D341Med (cell line): ENCODE results near the gene TRPM6.
"Not testable (repeated sequence)": the region's sequence is repeated elsewhere in the genome, so short reads cannot be mapped to it uniquely, and the experiment has no call there.

Source experiments
- DNase-seq: peaks from one replicate; pipeline ENCODE4 v3.0.0; 2012; ENCODE audit warnings: low spot score

Gene TRPM6

GRCh38 chr9:74887041-74887980, at the start of gene TRPM6:
Gene TRPM6, minus strand, starts transcription at chr9:74887921. Its CDS starts 65 bp downstream, at chr9:74887856.
- DNase-seq, result peak; percentile 79

- no peak for DNase-seq
Observed at GRCh38 chr9:74935008-74935407, 47.3 kb upstream of the TRPM6 start.

DNA sequence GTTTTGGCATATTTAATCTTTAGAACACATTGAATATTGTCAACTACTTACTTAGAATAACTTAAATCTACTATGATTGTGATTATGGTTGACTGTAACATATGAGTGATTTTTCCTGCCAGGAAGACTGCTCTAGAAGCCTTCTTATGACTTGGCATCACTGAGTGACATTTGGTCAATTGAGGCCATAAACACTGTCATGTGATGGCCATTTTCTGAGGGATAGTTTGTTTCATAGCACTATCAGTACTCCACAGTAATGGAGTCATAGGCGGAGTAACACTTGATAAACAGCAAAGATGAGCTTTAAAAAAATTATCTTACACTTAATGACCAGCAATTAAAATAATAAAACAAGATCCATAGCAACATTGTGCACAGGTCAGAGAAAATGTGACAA, 34.0 kb upstream of the TRPM6 start:
- DNase-seq, result no peak

DNA sequence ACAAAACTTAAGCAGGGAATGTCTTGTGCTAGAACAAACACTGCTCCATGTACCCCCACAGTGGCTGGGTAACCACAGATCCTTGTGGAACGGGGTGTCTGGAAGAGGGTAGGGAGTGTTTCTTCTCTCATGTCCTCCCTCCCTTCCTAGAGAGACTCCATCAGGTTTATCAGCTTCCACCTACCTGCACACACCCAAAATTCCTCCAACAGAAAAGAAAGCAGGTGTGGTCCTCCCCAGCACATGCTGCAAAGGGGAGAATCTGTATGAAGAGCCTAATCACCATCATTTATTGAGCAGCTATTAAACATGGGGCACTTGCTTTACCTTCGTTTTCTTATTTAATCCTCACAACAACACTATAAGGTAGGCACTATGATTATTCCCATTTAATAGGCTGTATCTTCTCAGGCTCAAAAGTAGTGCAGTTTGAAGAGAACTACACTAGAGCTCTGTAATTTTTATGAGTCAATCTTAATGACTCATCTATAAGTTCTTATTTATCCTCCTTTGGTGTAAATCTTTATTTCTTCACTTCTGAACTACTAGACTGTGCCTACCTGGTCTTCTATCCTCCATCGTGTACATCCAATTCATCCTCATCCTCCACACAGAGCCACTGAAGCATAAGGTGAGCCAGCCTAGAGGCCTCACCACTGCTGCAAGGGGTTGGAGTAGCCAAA, 33.4 kb upstream of the TRPM6 start:
- DNase-seq, result no peak

DNA sequence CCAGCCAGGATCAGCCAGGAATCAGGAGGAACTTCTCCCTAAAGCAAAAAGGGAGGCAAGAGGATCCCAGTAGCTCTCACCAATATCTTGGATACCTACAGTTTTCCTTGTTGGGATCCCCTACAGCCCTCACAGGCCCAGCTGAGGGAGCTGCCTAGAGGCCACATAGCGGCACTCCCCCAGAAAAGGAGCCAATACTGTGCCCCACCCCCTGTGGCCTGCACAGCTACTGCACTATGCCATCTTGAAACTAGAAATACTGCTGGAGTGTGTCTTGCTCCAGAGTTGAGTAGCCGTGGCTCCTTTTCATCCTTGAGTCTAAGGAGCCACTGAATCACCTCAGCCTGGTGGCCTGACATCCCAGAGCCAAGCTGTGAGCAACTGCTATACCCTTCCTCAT, 22.3 kb upstream of the TRPM6 start:
- DNase-seq, result no peak

DNA sequence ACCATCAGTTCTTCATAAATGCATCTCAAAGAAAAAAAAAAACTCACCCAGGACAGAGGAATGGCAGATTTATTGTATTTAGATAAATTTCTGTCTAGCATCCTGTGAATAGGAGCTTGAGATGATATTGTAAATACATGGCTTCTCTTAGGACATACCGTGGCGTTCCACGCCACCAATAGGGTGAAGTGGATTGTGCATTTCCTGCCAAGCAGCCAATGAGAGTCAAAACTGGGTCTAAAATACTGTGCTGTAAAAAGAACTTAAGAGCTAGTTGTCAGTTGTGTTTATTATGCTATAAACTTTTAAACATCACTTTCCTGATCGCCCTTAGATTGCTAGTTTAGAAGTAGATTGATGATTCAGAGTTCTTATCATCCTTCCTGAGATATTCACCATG, 20.9 kb upstream of the TRPM6 start:
- no peak for DNase-seq

DNA sequence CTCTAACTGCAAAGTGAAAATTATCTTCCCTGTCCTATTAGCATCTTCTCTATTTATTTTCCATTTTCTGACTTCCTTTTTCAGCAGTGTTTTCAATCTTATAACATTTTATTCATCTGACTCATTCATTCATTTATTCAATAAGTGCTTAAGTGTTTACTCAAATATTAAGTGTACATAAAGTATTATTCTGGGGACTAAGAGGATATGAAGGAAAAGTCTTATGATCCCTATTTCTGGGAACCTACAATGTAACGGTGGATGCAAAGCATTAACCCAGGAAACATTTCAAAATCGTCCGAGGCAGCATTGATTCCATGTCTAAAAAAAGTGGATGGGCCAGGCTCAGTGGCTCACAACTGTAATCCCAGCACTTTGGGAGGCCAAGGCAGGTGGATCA, 19.4 kb upstream of the TRPM6 start:
- no peak for DNase-seq

GRCh38 chr9:74901001-74901400, 13.3 kb upstream of the TRPM6 start:
- no peak for DNase-seq

- not testable (repeated sequence) for DNase-seq
Observed at GRCh38 chr9:74888449-74888848, 728 bp upstream of the TRPM6 start.

GRCh38 chr9:74887981-74888370, 255 bp upstream of the TRPM6 start:
- DNase-seq, result no peak

DNA sequence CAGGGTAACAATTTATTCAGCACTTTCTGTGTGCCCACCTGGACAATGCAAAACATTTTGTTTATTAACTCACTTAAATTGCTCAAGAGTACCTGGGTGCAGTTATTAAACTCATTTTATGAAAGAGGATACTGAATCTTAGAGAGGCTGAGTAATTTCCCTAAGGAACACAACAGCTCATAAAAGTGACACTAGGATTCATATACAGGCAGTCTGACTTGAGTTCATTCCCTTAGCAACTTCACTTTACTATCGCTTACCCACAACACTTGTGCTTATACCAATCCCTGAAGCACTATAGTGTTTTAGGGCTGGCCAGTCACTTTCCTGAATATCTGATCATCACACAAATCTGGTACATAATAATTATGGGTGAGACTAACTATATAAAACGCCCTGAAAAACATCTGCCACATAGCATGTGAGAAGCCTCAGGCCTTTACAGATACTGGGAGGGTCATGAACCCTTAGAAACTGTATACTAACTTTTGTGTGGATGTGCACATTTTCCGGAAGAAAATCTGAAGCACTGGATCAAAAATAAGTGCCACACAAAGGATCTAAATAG, 11.3 kb downstream of the TRPM6 start:
- no peak for DNase-seq

DNA sequence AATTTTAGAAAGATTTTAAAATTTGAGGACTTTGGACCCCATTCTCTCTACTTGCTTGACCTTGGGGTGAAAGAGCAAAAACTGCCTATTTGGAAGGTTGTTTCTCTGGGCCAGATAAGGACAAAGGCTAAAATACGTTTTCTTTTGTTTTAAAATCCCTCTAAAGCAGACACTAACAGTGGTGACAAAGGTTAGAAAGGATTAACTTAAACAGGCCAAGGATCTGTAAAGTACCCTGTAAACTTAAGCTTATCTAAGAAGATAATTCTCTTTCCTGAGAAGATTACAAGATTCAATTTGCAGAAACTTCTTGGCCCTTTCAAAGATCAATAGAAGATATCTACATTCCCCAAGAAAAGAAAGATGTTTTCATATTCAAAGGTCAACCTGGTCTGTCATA, 12.1 kb downstream of the TRPM6 start:
- no peak for DNase-seq

- no peak for DNase-seq
Observed at GRCh38 chr9:74874220-74874619, 13.5 kb downstream of the TRPM6 start.

GRCh38 chr9:74872619-74873233, 15.0 kb downstream of the TRPM6 start:
- no peak for DNase-seq

GRCh38 chr9:74867483-74867882, 20.2 kb downstream of the TRPM6 start:
- no peak for DNase-seq

DNA sequence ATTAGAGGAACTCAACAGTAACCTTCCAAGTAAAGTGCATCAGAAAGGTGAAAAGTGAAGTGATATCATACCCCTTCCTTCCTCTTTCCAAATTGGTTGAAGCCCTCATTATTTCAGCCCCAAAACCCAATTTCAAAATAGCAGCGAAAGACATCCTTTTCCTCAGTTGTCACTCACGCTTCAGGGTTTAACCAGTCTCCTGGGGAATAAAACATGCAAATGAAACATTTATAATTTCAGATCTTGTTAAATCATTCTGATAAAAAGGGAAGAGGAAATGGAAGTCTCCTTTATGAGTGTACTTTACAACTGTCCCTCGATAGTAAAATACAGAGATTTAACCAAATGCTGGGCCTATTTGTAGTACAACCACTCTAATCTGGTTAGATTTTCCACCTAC, 22.5 kb downstream of the TRPM6 start:
- no peak for DNase-seq

DNA sequence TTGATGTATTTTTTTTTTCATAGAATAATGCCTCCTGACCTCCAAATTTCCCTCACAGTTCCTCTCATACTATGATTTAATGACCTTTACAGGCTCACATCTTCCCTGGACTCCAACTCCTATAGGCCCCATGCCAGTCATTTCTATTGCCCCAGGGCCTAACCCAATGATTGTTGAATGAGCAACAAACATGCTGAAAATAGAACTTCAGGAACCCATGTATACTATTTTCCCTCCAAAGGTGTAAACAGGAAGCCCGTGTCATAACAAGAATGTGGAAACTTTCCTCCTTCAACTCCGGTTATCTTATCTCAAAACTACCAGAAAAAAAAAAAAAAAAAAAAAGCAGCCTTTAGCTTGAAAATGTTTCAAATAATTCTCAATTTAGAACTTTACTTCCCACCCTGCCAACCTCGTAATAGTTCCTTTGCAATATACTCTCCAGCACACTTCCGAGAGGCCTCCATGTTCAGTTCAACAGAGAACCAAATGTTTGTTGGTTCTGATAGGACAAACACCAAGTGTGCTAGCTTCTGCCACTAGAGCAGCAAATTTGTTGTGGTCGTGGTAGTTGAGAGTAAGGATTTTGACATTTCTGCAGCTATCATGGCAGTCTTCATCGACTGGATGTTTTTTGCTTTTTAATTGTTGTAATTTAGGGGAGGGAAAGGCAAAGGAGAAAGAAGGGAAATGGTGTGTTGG, 25.8 kb downstream of the TRPM6 start:
- no peak for DNase-seq

GRCh38 chr9:74861071-74861470, 26.6 kb downstream of the TRPM6 start:
- DNase-seq, result no peak

GRCh38 chr9:74860247-74860646, 27.5 kb downstream of the TRPM6 start:
- not testable (repeated sequence) for DNase-seq

DNA sequence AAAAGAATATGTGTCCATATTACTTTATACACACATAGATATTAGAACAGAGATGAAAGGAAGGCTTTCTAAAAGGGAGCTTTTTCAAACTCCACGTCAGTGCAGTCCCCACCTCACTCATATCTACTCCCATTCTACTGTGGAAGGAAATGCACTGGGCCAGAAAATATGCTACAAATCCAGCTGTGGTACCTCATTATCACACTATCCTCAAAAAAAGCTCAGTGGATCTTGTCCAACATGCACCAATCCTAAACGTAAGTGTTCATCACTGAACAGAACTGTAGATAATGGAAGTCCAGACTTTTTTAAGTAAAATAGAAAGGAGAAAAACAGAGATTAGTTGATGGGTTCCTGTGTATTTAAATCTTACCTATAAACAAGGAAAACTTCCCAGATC, 27.9 kb downstream of the TRPM6 start:
- DNase-seq, result no peak

GRCh38 chr9:74858751-74859414, 28.8 kb downstream of the TRPM6 start:
- no peak for DNase-seq
